Breast epithelium (tissue), 3 donors: ENCODE results near the gene SLAIN2.
"Not testable (repeated sequence)": the region's sequence is repeated elsewhere in the genome, so short reads cannot be mapped to it uniquely, and the experiment has no call there.

Source experiments
- CTCF ChIP-seq, 3 donors: fragments of 450-650 bp; IDR thresholded peaks; one replicate each; pipeline ENCODE4 v1.5.1; 2016 to 2017; ENCODE audit warnings: antibody characterized with exemption in 3 of 3, mild to moderate bottlenecking in 3 of 3, moderate library complexity in 3 of 3
- POLR2A ChIP-seq: fragments of 450-650 bp; IDR thresholded peaks from one replicate; pipeline ENCODE4 v1.6.1; 2016; ENCODE audit warnings: antibody characterized with exemption, mild to moderate bottlenecking, moderate library complexity
- POLR2AphosphoS5 ChIP-seq, 3 donors: sonication (generic); formaldehyde crosslinking; IDR thresholded peaks; one replicate each; pipeline ENCODE4 v1.6.1; 2017; ENCODE audit warnings: antibody characterized with exemption in 3 of 3

DNA sequence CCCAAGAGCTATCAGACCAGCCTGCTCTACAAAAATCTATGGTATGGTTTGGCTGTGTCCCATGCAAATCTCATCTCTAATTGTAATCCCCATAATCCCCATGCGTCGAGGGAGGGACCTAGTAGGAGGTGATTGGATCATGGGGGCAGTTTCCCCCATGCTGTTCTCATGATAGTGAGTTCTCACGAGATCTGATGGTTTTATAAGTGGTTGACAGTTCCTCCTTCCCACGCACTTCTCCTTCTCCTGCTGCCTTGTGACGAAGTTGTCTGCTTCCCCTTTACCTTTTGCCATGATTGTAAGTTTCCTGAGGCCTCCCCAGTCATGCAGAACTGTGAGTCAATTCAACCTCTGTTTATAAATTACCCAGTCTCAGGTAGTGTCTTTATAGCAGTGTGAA is 99.6 kb downstream of the SLAIN2 start:
- not testable (repeated sequence) for TF ChIP-seq CTCF (IDR thresholded peaks at IDR 0.05); POLR2A; POLR2AphosphoS5 (IDR thresholded peaks at IDR 0.05)
